DMS53 (cell line): ENCODE results near the gene TRIO.
A peak's percentile ranks its signal among the peaks of the same experiment; 100 is the strongest.

ENCODE experiments used
- DNase-seq: peaks from one replicate; lab custom pipeline; 2025; lab: John Stamatoyannopoulos, UW

TRIO gene

DNA sequence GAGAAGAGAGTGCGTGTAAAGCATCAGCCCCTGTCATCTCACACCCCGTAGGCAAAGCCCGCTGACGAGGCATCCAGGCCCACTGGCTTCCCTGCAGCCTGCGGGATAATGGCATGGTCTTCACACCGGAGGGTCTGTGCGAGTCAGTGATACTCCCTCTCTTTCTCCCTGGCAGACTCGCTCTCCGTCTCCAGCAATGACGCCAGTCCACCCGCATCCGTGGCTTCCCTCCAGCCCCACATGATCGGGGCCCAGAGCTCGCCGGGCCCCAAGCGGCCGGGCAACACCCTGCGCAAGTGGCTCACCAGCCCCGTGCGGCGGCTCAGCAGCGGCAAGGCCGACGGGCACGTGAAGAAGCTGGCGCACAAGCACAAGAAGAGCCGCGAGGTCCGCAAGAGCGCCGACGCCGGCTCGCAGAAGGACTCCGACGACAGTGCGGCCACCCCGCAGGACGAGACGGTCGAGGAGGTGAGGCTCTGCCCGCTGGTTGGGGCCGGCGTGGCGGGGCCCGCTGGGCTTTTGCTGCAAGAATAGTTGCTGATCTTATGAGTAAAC, 317.8 kb downstream of the TRIO start:
- no peak for DNase-seq

DNA sequence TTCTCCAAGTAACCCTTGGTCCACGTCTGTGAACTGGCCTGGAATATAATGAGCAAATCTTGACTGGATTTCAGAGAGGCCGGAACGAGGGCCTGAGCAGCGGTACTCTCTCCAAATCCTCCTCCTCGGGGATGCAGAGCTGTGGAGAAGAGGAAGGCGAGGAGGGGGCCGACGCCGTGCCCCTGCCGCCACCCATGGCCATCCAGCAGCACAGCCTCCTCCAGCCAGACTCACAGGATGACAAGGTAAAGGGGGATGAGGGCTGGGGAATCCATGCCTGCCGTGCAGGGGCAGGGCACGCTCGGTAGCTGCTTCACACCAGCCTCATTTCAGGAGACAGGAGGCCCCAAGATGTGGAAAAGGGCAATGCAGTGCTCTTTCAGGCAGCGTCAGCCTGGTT, 319.5 kb downstream of the TRIO start:
- DNase-seq, result no peak

DNA sequence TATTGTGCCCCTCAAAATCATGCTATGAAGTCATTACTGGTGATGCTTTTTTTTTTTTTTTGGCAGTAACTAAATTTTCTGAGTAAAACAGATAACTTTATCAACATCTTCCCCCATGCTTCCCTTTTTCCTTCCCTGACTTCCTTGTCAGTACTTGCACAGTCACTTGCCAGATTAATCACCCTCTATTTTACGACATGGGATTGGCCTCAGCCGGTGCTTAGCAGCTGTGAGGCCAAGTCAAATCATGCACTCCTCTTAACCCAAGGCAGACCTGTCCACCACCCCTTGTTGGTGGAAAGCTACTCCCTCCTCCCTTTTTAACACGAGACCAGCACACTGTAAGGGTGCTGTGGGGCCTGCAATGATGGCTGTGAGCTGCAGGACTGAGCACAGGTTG, 320.5 kb downstream of the TRIO start:
- peak; percentile 16 for DNase-seq

DNA sequence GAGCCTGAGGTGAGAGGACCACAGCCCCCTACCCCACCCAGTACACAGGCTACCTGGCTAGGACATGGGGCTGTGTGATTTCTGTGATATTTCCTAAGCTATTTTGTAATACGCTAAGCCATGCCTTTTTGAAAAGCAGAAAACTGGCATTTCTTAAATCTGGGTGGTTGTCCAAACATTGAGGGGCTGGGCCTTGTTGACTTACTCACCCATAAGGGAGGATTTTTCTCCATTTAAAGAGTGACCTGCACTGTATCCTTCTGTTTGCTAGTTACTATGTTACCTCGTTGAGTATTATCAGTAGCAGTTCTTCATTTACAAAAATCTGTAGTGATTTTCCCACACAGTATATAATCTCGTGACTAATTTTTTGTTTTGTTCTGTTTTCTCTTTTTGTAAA, 321.0 kb downstream of the TRIO start:
- DNase-seq, result no peak

DNA sequence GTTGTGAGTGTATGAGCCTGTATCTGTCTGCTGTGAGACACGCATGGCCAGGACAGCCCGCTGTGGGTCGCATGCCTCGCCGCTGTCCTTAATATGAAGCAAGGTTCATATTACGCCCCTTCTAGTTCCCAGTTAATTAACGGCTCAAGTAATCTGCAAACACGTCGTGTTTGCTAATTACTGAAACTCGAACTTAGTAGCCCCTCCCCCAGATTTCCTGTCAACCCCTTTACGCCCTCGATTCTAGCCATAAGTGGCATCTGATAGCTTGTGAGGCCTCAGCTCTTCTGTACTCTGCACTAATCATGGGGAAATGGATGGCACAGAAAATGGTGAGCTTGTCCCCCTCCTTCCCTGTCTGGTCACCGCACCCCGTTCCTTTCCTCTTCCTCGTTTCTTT, 321.5 kb downstream of the TRIO start:
- DNase-seq, result no peak

DNA sequence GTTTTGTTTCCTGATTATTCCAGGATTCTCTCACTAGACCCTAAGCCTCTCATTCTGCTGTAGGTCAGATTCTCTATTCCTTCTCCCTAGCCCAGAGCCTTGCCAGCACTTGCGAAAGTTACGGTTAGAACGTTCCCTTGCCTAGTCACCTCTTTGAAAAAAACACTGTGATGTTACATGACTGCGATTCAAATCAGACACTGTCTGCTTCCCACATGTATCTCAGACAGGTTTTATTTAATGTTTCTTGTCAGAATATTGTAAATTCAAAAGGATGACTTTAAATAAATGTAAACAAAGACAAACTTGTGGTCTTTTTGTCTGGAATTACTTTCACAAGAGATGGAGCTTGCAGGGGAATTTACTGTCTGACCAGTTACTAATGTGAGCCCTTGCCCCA, 322.0 kb downstream of the TRIO start:
- DNase-seq, result no peak

DNA sequence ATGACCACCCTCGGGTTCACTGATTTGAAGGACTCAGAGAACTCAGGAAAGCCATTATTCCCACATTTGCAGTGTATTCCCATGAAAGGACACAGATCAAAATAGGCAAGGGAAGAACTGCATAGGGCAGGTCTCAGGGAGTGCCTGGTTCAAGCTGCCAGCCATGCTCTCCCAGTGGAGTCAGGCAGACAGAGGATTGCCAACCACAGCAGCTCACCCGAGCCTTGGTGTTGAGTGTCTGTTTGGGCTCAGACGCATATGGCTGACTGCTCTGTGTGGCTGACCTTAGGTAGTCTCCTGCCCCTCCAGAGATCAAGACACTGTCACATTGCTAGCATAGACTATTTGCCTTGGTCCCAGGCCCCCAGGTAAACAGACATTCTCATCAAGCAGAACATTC, 322.6 kb downstream of the TRIO start:
- DNase-seq, result no peak

DNA sequence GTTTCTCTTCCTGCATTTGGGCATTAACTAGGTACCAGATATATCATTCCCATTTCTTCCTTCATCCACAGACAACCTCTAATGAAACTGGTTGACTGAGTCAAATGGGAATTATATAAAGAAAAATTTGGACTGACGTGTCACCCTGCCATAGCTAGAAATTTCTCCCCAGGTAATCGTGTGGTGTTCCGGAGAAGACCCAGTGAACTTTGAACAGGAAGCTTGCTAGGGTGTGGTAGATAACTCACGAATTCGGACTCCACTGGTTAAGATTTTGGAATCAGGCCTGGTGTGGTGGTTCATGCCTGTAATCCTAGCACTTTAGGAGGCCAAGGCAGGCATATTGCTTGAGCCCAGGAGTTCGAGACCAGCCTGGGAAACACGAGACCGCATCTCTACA, 324.1 kb downstream of the TRIO start:
- no peak for DNase-seq

DNA sequence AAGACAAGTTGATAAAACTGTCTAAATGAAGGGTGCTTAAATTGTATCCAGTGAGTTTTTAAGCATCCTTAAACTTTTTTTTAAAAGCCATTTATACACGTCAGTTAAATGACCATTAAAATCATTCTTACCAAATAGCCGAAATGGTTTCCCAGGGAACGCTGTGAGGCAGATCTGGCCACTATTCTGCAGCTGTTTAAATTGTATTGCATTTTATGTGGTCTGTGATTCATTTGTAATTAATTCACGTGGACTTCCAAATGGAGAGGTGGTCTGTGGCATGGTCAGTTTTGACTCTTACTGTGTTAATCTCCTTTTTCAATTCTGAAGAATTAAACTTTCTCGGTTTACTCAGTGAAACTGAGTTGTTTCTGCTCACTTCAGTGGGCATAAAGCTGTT, 324.7 kb downstream of the TRIO start:
- DNase-seq, result no peak

DNA sequence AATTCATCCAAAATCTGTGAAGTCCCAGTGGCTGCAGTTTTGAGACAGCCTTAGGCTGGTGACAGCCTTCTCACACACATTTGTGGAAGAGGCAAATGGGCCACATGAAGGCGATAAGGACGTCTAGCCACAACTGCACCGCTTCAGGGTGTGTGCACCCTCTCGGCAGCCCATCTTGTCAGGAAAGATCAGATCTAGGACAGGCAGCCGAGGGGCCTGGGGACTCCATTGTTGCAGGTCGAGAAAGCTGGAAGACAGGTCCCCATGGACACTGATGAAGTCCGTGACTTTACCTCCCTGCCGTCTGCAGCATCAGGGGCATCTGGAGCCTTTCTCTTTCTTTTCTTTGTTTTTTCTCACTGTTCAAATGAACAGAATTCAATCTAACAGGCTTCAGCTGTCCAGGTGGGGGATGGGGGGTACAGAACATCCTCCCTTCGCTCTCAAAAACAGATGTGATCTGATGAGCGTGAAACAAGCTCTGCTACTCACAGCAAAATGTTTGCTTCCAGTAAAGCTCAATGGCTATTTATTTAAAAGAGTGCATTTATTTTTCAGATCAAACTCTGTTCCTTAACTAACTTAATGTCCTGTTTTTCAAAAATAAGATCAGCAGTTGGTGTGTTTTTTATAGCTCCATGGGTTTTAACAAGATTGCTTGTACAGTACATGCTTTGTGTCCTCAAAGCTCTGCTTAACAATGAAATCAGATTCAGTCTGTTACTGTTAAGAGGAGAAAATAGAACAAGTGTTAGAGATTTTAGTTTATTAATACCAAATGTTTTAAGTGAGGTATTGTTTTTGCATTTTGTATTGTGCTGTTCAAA, 326.6 kb downstream of the TRIO start:
- no peak for DNase-seq

DNA sequence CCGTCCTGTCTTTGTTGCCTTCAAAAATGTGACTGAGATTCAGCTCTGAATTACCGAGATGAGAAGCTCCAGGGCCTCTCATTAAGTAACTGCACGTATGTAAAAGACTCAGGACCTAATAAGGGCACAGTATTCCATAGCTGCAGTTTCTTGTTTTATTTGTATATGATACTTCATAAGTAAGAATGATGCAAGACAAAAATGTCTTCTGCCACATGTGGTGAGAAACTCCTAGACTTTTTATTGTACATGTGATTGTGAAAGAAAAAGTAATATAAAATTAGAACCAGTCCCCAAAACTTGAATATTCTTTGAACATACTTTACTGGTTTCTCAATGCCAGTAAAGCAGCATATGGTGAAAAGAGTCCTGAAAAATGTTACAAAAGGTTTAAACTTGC, 328.4 kb downstream of the TRIO start:
- DNase-seq, result no peak

DNA sequence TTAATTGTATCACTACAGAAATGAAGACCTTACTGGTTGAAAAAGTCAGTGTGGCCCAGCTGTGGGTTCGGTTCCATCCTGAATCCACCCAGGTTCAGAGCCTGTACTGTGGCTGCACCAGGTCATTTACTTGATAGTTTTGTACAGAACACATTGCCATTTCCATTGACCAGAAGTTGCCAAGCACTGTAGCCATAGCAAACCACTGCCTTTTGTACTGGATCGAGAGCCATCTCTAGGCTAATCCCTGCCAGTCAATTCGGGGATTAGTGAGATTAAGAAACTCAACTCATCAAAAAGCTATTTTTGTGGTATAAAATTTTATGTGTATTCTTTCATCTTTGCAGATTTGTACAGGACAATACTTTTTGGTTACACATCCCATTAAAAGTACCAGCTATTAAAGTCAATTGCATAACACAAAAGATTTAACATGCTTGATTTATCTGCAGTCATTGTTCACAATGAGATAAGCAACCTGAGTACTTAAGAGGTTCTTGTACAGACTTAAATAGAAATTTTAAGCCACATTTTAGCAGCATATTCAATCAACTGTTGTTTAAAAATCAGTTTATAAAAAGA, 329.9 kb downstream of the TRIO start:
- DNase-seq, result no peak

DNA sequence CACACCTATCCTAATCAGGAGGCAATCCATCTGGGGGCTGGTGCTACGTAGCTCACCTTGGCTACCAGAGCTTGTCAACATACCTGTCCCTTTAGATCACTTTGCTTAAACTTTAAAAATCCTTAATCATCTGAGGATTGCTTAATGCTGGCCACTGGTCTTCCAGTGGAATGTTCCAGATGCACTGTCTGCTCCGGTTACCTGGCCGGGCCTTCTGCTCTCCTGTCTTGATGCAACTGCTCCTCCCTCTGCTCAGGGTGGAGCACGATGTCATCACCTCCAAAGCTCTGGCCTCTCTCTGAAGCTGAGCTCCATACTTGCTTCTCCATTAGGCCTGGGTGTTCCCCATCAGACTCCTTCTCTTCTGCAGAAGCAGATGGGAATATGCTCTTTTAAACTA, 331.9 kb downstream of the TRIO start:
- DNase-seq, result no peak

DNA sequence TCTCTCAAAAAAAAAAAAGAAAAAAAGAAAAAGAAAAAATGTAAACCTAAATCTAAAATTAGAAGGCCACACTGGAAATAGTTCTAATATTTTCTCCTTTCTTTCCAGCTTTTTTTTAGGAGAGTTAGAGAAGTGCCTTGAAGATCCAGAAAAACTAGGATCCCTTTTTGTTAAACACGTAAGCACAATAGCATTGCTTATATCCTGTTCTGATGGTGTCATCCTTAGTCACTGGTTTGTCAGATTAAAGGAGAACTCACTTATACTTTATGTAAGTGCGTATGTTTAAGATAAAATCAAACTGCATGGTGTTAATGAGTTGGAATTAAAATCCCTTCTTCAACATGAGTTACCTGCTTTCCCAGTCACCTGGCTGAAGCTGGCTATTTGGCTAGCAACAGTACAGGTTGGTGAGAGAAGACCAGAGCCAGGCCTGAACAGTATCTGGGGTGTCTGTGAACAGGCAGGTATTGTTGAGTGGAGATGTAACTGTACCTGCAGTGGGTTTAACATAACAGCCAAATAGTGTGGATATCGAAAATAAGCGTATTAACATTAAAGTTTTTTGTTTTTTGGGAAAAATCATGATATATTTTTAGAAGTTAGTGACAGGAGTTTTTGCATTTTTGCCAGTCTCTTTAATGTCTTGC, 333.8 kb downstream of the TRIO start:
- DNase-seq, result no peak

DNA sequence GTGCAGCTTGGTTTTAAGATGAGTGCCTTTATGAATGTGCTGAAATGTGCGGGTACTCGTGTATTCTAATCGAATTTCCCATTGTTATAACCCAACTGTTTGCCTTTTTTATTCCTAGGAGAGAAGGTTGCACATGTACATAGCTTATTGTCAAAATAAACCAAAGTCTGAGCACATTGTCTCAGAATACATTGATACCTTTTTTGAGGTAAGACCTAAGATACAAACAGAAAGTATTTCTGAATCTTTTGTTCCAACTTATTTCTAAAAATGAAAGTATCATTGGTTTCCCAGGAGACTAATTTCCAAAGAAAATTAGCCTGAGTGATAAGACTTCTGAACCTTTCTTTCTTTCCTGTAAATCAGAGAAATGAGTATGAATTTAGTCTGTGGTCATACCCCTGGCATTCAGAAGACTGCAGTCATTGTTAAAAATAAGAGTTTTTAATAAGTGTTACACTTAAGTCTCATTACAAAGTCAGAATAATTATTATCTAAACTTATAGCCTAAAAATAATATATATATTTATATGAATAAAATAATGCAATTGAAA, 336.1 kb downstream of the TRIO start:
- DNase-seq, result no peak

DNA sequence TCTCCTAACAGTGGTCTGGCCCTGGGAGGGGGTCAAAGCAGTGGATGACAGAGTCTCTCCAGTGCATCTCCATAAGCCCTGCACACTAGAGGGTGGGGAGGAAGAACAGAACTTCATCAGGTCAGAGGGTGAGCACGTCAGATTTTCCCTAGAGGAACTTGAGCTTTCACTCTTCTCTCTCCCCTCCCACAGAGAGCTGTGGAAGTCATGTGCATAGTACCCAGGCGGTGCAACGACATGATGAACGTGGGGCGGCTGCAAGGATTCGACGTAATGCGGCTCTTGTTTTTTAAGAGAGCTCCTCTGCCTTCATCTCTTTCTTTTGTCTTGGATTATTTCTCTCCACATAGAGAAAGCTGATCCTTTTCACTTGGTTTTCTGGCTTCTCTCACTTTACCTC, 338.2 kb downstream of the TRIO start:
- DNase-seq, result no peak

DNA sequence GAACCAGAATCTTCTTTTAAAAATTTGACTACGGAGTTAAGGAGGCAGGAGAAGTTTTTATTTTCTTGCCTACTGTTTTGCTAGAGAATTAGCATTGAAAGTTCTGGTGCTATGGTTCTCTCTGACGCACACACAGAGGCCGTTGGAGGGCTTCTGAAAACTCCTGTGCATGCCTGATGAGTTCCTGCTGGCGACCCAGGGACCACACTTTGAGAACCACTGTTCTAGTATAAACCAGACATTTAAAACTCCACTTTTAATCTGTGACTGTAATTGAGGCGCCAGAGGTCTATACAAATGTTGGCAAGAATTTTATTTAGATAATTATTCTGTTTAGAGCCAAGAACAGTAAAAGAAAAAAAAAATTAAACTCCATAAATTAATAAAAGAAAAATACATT, 338.9 kb downstream of the TRIO start:
- DNase-seq, result no peak

DNA sequence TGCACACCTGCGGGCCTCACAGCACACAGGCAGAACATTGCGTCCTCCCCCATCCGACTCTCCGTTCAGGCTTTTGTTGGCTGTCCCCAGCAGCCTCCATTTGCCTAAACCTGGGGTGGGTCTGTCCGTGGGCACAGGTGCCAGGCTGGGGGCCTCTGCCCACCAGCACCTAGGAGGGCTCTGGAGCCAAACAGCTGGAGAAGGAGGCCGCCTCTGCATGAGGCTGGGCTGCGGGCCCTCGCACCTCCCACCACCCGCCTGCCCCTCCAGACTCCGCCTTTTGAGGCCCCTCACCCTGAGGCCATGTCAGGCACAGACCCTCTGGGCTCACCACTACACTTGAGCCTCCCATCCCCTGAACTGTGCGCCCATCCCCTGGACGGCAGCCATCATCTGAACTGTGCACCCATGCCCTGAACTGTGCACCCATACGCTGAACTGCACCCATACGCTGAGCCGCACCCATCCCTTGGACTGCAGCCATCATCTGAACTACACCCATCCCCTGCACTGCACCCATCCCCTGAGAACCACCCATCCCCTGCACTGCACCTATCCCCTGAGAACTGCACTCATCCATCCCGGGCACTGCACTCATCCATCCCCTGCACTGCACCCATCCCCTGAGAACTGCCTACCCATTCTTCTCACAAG, 340.5 kb downstream of the TRIO start:
- DNase-seq, result no peak

DNA sequence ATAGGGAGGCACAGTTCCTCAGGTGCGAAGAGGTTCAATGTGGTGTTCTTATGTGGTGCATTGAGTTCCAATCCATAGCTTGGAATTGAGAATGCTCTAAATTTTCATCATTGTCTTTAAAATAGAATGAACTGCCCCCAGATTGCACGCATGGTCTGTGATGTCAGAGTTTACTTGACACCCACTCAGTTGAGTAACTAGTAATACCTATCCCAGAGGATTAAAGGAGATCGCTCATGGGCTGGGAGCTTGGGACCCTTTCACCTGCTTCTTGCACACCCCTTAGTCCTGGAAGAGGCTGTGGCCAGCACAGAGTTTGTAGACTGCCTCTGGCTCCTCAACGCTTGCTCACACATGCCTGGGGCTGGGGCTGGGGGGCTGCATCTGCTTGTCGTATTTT, 343.3 kb downstream of the TRIO start:
- DNase-seq, result no peak

DNA sequence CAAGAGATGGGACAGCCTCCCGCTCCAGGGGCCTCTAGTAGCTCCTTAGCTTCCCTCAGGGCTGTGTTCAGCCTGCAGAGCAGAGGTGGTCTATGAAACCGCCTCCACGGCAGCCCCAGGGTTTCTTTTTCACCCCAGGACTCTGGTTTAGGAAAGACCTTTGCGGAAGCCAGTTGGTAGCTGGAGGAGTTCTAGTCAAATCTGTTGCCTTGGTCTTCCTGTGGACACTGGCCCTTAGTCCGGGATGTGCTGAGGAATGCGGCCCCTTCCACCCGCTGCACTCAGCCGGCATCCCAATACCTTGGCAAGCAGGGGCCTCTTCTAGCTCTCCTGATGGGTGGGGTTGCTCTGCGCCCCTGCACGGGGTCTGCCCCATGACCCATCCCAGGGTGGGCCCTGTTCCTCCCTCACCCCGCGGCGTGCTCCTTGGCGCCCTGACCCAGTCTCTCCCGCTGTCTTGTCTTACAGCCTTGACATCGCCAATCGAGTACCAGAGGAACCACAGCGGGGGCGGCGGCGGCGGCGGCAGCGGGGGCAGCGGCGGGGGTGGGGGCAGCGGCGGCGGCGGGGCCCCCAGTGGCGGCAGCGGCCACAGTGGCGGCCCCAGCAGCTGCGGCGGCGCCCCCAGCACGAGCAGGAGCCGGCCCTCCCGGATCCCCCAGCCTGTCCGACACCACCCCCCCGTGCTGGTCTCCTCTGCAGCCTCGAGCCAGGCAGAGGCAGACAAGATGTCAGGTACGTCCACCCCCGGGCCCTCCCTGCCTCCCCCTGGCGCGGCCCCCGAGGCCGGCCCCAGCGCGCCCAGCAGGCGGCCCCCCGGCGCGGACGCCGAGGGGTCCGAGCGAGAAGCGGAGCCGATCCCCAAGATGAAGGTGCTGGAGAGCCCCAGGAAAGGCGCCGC, 344.1 kb downstream of the TRIO start:
- DNase-seq, result no peak

DNA sequence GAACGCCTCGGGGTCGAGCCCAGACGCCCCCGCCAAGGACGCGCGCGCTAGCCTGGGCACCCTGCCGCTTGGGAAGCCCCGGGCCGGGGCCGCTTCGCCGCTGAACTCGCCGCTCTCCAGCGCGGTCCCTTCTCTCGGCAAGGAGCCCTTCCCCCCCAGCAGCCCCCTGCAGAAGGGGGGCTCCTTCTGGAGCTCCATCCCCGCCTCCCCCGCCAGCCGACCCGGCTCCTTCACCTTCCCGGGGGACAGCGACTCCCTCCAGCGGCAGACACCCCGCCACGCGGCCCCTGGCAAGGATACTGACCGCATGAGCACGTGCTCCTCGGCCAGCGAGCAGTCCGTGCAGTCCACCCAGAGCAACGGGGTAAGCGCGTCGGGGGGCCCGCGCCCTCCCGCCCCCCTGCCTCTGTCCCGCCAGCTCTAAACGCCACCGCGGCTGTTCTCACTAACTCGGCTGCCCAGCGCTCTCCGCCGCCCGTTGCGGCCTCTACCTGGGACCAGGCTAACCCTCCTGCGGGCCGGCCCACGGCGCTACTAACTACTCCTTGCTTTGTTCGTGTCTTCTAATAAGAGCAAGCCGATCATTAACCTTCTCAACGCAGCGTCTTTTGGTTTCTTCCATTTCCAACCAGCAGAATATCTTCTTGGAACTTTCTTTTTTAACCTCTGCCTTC, 344.9 kb downstream of the TRIO start:
- DNase-seq, result no peak
